ENCODE results near the gene MAP1LC3C. TPM values are rescaled to one million over a fixed set of nuclear protein-coding genes. Genes with fewer than 3 reads are reported as not detected.
"Not testable (repeated sequence)": the region's sequence is repeated elsewhere in the genome, so short reads cannot be mapped to it uniquely, and the experiment has no call there.

The MAP1LC3C gene
- total RNA-seq, 1 donor from 2014 or later: 0.82 TPM

DNA sequence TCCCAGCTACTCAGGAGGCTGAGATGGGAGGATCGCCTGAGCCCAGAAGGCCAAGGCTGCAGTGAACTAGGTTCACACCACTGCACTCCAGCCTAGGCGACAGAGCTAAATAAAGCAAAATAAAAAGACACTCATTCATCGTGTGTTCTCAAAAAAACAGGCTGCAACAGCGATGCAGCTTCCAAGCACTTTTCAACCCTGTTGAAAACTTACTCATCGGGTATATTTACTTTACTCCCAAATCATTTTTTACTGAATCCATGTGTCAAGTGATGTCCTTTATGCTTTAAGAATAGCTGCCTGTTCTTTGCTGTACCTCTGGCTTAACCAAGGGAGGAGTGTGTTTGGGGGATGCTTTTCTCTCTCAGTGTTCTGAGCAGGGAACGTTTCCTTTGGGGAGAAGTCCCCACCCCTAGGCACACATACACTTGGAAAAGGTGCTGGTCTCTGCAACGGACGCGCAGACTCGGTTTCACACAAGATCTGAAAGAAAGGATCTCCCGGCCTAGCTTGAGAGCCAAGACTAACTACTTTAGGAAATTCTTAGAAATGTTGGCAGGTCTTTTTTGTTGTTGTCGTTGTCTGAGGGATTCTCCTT lies 1.4 kb downstream of the MAP1LC3C start:
- FAIRE-seq (no peak), DNase-seq (ENCODE audit: low spot score in 2 of 2) (no peak)

DNA sequence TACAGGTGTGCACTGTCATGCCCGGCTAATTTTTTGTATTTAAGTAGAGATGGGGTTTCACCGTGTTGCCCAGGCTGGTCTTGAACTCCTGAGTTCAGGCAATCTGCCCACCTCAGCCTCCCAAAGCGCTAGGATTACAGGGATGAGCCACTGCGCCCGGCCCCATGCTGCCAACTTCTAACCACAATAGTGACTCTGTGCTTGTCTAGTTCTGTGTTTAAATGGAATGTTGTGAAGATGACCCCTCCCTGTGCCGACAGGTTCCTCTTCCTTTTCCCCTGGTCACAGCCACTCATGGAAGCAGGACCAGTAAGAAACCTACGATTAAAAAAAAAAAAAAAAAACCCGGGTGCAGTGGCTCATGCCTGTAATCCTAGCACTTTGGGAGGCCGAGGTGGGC lies 4.7 kb downstream of the MAP1LC3C start:
- DNase-seq (ENCODE audit: low spot score in 2 of 2) (no peak), FAIRE-seq (no peak)

DNA sequence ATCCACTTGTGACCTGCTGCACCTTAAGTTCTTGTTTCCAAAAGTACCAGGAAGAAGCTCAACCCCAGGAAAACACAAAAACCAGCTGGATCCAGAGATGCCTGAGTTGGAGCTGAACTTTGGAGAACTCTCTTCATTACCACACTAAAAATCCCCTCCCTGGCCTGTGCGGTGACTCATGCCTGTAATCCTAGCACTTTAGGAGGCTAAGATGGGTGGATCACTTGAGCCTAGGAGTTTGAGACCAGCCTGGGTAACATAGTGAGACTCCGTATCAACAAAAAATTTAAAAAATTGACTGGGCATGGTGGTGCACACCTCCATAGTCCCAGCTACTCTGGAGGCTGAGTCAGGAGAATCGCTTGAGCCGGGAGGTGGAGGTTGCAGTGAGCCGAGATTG lies 6.2 kb downstream of the MAP1LC3C start:
- DNase-seq (ENCODE audit: low spot score in 2 of 2): no peak

DNA sequence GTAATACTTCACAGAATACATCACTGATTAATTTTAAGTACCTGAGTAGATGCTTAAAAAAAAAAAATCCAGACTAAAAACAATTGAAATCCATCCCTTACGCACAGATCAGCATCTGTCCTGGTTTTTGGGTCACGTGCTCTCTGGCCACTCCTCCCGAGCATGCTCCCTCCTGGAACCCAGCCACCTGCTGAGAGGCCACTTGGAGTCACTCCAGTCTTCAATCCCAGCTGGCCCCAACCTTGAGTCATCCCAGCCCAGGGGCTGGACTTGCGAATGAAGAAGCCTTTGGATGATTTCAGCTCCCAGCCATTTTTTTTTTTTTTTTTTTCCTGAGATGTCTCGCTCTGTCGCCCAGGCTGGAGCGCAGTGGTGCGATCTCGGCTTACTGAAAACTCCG lies 8.9 kb downstream of the MAP1LC3C start:
- DNase-seq (ENCODE audit: low spot score in 2 of 2) (peak; percentile 28), FAIRE-seq (no peak)

More for the DNA sequence above, 6.2 kb downstream of the MAP1LC3C start:
- no peak for FAIRE-seq

DNA sequence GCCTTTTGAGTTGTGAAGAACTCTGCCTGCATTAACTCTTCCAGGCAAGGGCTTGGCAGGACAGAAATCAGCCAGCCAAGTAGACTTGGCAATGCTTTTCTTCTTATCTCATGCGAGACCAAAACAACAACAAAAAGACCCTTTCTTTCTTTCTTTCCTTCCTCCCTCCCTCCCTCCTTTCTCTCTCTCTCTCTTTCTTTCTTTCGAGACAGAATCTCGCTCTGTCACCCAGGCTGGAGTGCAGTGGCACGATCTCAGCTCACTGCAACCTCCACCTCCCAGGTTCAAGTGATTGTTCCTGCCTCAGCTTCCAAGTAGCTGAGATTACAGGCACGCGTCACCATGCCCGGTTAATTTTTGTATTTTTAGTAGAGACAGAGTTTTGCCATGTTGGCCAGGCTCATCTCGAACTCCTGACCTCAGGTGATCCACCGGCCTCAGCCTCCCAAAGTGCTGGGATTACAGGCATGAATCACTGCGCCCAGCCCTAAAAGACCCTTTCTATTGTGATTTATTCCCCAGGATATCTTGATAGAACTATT lies 10.4 kb downstream of the MAP1LC3C start:
- FAIRE-seq; DNase-seq (ENCODE audit: low spot score in 2 of 2): not testable (repeated sequence)

DNA sequence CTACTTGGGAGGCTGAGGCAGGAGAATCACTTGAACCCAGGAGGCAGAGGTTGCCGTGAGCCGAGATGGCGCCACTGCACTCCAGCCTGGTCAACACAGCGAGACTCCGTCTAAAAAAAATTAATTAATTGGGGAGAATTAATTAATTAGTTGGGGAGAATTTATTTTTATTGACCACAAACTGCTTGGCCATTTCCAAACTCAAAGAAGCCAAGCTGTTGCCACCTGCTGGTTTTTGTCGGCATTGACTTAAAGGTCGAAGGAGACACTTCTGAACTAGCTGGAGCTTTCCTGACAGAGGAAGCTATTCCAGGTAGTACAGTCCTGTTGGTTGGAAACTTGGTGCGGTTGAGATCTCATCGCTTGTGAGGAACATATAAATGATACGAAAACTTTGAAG lies 13.1 kb downstream of the MAP1LC3C start:
- FAIRE-seq (no peak), DNase-seq (ENCODE audit: low spot score in 2 of 2) (peak; percentile 20 to 44)

DNA sequence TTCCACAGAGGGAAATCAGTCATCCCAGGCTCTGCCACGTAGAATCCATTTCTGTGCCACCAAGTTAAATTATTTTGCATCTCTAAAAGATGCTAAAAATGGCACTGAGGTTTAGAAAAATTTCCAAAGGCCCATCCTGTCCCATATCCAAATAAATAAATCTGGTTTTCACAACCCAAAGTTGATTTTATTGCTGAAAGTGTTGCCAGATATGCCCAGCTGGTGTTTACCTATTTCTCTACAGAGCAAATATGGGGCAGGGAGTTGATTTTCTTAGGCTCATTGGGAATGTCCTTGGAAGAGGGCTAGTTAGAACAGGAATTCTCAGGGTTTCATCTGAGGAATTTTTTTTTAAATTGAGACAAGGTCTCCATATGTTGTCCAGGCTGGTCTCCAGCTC lies 19.0 kb downstream of the MAP1LC3C start:
- no peak for FAIRE-seq
- DNase-seq (ENCODE audit: low spot score in 2 of 2): no peak

DNA sequence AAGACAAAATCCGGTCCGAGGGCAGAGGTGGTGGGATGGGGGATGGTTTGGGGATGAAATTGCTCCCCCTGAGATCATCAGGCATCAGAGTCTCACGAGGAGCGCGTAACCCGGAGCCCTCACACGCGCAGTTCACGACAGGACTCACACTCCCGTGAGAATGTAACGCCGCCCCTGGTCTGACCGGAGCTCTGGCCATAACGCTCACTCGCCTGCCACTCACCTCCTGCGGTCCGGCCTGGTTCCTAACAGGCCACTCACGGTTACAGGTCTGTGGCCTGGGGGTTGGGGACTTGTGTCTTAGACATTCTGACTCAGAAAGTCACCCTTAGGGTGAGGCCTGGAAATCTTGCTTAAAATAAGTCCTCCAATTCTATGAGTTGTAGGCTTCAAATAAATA lies 19.8 kb downstream of the MAP1LC3C start:
- DNase-seq (ENCODE audit: low spot score in 2 of 2) (no peak), FAIRE-seq (no peak)

DNA sequence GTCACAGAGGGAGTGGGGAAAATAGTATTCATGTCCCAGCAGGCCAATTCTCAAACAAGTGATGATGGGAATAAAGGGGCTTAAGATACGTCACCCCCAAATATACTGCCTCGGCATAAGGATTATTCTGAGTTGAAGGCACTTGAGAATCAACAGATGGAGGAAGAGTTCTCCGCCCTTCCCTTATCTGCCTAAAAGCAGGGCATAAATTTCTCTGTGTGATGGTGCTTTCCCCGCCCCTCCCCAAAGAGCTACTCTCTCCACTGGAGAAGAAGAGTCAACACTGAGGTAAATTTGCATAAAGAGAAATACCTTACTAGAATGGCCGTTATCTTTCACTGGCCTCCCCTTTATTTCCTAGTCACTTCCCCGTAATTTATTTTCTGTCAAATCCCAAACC lies 22.7 kb downstream of the MAP1LC3C start:
- no peak for DNase-seq (ENCODE audit: low spot score in 2 of 2)
- no peak for FAIRE-seq

DNA sequence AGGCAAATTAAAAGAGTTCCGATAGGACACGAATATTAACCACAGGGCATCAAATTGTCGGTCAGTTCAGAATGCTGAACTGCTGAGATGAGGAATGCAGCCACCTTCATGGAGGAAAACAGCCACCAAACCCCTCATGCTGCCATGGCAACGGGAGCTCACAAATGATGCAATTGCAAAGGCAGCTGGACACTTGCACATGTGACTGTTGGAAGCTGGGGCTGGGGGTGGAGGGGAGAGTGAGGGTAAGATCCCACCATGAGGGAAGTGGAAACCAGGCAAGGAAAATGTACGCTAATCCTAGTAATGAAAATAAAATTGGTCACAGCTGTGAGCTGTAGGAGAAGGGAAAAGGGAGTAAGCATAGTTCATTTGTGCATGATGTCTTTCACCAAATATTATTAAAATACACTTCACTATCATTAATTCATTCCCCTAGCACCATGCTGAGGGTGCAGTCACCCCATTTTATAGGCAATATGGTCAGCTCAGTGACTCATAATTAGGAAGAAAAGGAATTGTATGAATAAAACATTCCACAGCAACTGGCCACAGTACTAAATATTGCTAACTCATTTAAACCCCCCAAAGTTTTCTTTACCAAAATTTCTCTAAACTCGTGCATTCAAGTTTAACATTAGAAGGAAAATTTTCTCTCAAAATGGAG lies 26.1 kb downstream of the MAP1LC3C start:
- FAIRE-seq (no peak), DNase-seq (ENCODE audit: low spot score in 2 of 2) (no peak)

DNA sequence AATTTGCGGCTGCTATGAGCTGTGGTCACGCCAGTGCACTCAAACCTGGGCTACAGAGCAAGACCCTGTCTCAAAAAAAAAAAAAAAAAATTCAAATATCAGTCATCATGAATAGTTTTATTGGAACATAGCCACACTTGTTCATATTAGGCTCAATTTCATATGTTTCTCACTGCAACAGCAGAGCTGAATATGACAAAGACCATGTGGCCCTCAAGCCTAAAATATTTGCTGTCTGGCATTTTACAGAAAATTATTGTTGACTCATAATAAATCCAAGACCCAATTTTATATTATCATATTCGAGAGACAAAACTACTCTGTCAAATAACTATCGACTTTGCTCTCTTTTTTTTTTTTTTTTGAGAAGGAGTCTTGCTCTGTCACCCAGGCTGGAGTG lies 30.3 kb downstream of the MAP1LC3C start:
- FAIRE-seq (no peak), DNase-seq (ENCODE audit: low spot score in 2 of 2) (no peak)

DNA sequence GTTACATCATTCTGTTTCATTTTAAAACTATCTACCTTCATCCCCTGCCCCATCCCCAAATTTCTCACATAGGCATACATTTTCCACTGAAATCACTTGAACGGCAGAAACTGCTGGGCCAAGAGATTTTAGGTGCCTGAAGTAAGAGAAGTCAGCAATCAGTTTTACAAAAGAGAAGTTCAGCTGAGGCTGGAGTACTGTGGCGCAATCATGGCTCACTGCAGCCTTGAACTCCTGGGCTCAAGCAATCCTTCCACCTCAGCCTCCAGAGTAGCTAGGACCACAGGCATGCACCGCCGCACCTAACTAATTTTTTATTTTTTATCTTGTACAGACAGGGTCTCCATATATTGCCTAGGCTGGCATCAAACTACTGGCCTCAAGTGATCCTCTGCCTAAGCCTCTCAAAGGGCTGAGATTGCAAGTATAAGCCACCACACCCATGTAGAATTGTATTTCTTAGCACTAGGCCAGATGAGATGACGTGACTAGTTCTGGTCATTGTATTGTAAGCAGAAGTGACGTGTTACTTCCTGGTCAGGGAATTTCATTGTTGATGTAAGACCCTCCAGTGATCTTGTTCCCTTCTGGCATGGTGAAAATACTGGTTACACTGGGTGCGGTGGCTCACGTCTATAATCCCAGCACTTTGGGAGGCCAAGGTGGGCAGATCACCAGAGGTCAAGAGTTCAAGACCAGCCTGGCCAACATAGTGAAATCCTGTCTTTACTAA lies 34.2 kb downstream of the MAP1LC3C start:
- no peak for FAIRE-seq
- DNase-seq (ENCODE audit: low spot score in 2 of 2): no peak

DNA sequence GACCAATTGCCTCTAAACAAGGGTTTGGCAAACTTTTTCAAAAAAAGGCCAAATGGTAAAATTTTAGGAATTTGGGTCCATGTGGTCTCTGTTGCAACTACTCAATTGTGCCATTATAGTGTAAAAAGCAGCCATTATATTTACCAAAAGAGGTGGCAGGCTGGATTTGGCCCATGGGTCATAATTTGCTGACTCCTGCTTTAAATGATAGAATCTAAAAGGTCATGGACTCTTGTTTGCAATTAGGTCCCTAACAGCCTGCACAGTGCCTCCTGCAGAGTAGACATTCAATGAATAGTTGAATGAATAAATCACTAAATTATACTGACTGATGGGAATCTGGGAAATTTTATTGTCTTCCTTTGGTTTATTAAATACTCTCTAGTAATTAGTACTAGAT lies 35.2 kb downstream of the MAP1LC3C start:
- DNase-seq (ENCODE audit: low spot score in 2 of 2) (no peak), FAIRE-seq (no peak)

DNA sequence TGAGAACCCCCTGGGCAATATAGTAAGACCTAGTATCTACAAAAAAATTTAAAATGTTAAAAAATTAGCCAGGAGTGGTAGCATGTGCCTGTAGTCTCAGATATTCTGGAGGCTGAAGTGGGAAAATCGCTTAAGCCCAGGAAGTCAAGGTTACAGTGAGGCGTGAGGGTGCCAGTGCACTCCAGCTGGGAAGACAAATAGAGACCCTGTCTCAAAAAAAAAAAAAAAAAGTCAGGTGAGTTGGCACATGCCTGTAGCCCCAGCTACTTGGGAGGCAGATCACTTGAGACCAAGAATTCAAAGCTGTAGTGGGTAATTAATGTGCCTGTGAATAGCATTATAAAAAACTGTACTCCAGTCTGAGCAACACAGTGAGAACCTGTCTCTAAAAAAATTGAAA lies 36.7 kb downstream of the MAP1LC3C start:
- DNase-seq (ENCODE audit: low spot score in 2 of 2): no peak
- no peak for FAIRE-seq

DNA sequence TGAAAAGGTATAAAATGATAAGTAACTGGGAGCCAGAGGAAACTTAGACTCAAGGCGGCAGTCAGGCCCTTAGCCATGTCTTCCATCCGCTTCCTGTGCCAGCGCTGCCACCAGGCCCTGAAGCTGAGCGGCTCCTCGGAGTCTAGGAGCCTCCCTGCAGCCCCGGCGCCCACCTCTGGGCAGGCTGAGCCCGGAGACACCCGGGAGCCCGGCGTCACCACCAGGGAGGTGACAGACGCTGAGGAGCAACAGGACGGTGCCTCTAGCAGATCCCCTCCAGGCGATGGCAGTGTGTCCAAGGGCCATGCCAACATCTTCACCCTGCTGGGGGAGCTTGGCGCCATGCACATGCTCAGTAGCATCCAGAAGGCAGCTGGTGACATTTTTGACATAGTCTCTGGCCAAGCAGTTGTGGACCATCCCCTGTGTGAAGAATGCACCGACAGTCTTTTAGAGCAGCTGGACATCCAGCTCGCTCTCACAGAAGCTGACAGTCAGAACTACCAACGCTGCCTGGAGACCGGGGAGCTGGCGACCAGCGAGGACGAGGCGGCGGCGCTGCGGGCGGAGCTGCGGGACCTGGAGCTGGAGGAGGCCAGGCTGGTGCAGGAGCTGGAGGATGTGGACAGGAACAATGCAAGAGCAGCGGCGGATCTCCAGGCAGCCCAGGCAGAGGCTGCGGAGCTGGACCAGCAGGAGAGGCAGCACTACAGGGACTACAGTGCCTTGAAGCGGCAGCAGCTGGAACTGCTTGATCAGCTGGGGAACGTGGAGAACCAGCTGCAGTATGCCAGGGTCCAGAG lies 41.0 kb downstream of the MAP1LC3C start, which contains the start of gene BECN2:
Gene BECN2 (plus strand): TSS at position 76 of the 803 bp plus-strand sequence. CDS start 0 bp downstream, at position 76.
- no peak for FAIRE-seq
- DNase-seq (ENCODE audit: low spot score in 2 of 2): no peak

DNA sequence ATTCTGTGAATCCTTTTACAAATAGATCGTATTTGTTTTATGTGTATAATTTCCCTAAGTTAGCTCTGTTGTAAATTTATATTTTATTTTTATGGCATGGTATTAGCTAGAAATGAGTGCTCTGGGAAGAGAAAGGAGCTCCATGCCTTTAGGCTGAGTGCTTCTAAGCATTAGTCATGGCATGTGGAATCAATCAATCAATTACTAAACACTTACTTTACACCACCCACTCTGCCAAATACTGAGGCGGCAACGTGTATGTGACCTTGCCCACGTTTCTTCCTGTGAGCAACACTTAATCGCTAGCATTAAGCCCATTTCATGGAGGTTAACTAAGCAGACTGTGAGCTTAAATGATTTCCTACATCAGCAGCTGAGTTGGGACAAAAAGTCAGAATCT lies 48.5 kb downstream of the MAP1LC3C start:
- no peak for FAIRE-seq
- DNase-seq (ENCODE audit: low spot score in 2 of 2): no peak

DNA sequence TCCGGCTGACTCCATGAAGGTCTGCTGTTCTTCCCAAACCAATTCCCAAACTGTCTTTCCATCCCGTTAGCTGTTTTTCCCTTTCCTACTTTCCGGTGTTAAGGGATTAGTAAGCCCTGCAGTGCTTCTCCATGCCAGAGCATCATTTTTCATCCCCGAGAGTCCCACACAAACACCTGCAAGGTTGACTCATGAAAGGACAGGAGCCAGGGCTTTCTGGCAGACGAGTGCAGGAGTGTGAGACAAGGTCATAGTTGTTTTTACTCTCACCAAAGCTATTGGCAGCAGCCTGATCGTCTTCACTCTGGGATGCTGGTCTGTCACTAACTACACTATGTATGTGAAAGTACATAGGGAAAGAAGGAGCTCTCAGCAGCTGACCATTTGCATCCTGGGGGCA lies 51.5 kb downstream of the MAP1LC3C start:
- FAIRE-seq (no peak), DNase-seq (ENCODE audit: low spot score in 2 of 2) (no peak)

Data from frontal cortex (tissue), 4 donors.